HCT116 (cell line): Measurements from ENCODE around the gene PLEKHA5. TPM values are rescaled to one million over a fixed set of nuclear protein-coding genes. Genes with fewer than 3 reads are reported as not detected.

Experiments
- ATAC-seq: fragments of 200-7000 bp; cut with Tn5 transposase; 2 replicates; pipeline ENCODE4 v1.9.1; 2020; ENCODE audit warnings: mild to moderate bottlenecking, moderate library complexity
- BruUV-seq: library from RNA; stranded (reverse); fragments of 400-500 nt; replicated peaks from 2 replicates; lab custom pipeline; 2021; lab: Mats Ljungman, UMichigan
- CTCF ChIA-PET: fragments of 300-600 bp; sonication (Branson Sonifier 250); formaldehyde crosslinking; loops from one replicate; lab custom pipeline; 2021; ENCODE audit warnings: antibody characterized with exemption; lab: Charles Lee
- POLR2A ChIA-PET: fragments of 300-600, 350-600 bp; sonication (Branson Sonifier 250); formaldehyde crosslinking; loops from one replicate; lab custom pipeline; 2021; ENCODE audit warnings: antibody characterized with exemption; lab: Charles Lee
- RAD21 ChIA-PET, 2 experiments: fragments of 300-600 bp; sonication (Branson Sonifier 250); formaldehyde crosslinking; loops; one replicate each; lab custom pipeline; 2023; ENCODE audit warnings: low total read pairs in 2 of 2; ENCODE audit not compliant: uncharacterized antibody in 2 of 2, unreplicated experiment in 2 of 2, low non-redundant PET in 1 of 2; lab: Charles Lee
- DNase-seq: peaks from one replicate; pipeline ENCODE4 v3.0.0-alpha.2; 2010; ENCODE audit warnings: low read depth, low spot score
- H2AFZ ChIP-seq: fragments of 200-600 bp; shearing (Covaris generic), sonication (generic); 2 replicates; pipeline ENCODE4 v1.6.1; 2017; ENCODE audit warnings: low read depth, mixed run types, mixed read lengths, antibody characterized with exemption, low read length; ENCODE audit not compliant: poor library complexity, severe bottlenecking
- H3K27ac ChIP-seq: 2 replicates; pipeline ENCODE4 v1.5.1; 2012; ENCODE audit warnings: low read depth, low read length
- H3K27me3 ChIP-seq: fragments of 200-600 bp; sonication (generic); 2 replicates; pipeline ENCODE4 v1.6.1; 2016; ENCODE audit warnings: mixed run types, low read length, mixed read lengths; ENCODE audit not compliant: insufficient read depth
- H3K36me3 ChIP-seq, 2 experiments: fragments of 200-500 bp in 1 of 2; fragments of 200-600 bp in 1 of 2; sonication (Bioruptor generic) in 1 of 2; sonication (generic) in 1 of 2; 2 replicates each; pipeline versions ENCODE4 v1.5.1 to v1.6.1; 2014 to 2016; ENCODE audit warnings: low read length in 2 of 2, inconsistent platforms in 1 of 2, mixed read lengths in 1 of 2, mixed run types in 1 of 2; ENCODE audit not compliant: insufficient read depth in 2 of 2, control insufficient read depth in 1 of 2
- H3K4me1 ChIP-seq, 2 experiments: fragments of 200-600 bp in 1 of 2; sonication (generic) in 1 of 2; 2 replicates each; pipeline versions ENCODE4 v1.5.1 to v1.6.1; 2012 to 2017; ENCODE audit warnings: low read length in 2 of 2, inconsistent platforms in 1 of 2, mild to moderate bottlenecking in 1 of 2, mixed read lengths in 1 of 2, mixed run types in 1 of 2, moderate library complexity in 1 of 2; ENCODE audit not compliant: insufficient read depth in 2 of 2, control insufficient read depth in 1 of 2
- H3K4me2 ChIP-seq: fragments of 200-600 bp; sonication (generic); 2 replicates; pipeline ENCODE4 v1.6.1; 2017; ENCODE audit warnings: mixed run types, low read length, mixed read lengths
- H3K4me3 ChIP-seq, 2 experiments: fragments of 200-600 bp in 1 of 2; sonication (generic) in 1 of 2; replicated peaks in 1 of 2; 2 replicates each; pipeline ENCODE4 v1.5.1; 2011 to 2016; ENCODE audit warnings: low read length in 2 of 2, control low read depth in 1 of 2, low read depth in 1 of 2, mild to moderate bottlenecking in 1 of 2, mixed read lengths in 1 of 2, mixed run types in 1 of 2
- H3K79me2 ChIP-seq: fragments of 200-600 bp; sonication (generic); 2 replicates; pipeline ENCODE4 v1.6.1; 2017; ENCODE audit warnings: mild to moderate bottlenecking, mixed run types, low read length, moderate library complexity, mixed read lengths; ENCODE audit not compliant: insufficient read depth
- H3K9ac ChIP-seq: fragments of 200-600 bp; sonication (generic); 2 replicates; pipeline ENCODE4 v1.6.1; 2016; ENCODE audit warnings: low read length, mixed read lengths
- H3K9me2 ChIP-seq: fragments of 200-600 bp; sonication (generic), shearing (Covaris generic); 2 replicates; pipeline ENCODE4 v1.6.1; 2017; ENCODE audit warnings: mixed run types, mild to moderate bottlenecking, moderate library complexity; ENCODE audit not compliant: insufficient read depth
- H3K9me3 ChIP-seq, 2 experiments: fragments of 200-500 bp in 1 of 2; fragments of 200-600 bp in 1 of 2; sonication (Bioruptor generic) in 1 of 2; sonication (generic) in 1 of 2; 2 replicates each; pipeline ENCODE4 v1.6.1; 2014 to 2017; ENCODE audit warnings: low read length in 2 of 2, mixed read lengths in 2 of 2, inconsistent platforms in 1 of 2, low read depth in 1 of 2, mild to moderate bottlenecking in 1 of 2, mixed run types in 1 of 2, moderate library complexity in 1 of 2; ENCODE audit not compliant: control insufficient read depth in 1 of 2, insufficient read depth in 1 of 2
- H4K20me1 ChIP-seq: fragments of 200-600 bp; sonication (generic), shearing (Covaris generic); 2 replicates; pipeline ENCODE4 v1.6.1; 2017; ENCODE audit warnings: mixed run types, mild to moderate bottlenecking, moderate library complexity; ENCODE audit not compliant: insufficient read depth
- CBX3 ChIP-seq: IDR thresholded peaks from 2 replicates; pipeline ENCODE4 v1.6.1; 2012; ENCODE audit warnings: low read depth
- EGR1 ChIP-seq: IDR thresholded peaks from 2 replicates; pipeline ENCODE4 v1.6.1; 2012; ENCODE audit warnings: low read depth
- POLR2A ChIP-seq: IDR thresholded peaks from 2 replicates; pipeline ENCODE4 v1.7.0; 2011; ENCODE audit warnings: borderline replicate concordance; ENCODE audit not compliant: insufficient read depth, insufficient read length; ENCODE audit errors: extremely low read depth
- POLR2AphosphoS5 ChIP-seq: IDR thresholded peaks from 2 replicates; pipeline ENCODE4 v1.6.1; 2011; ENCODE audit warnings: mild to moderate bottlenecking, low read depth, low read length, moderate library complexity
- SP1 ChIP-seq: IDR thresholded peaks from 2 replicates; pipeline ENCODE4 v1.6.1; 2012; ENCODE audit warnings: low read depth
- SRF ChIP-seq: IDR thresholded peaks from 2 replicates; pipeline ENCODE4 v1.6.1; 2012; ENCODE audit warnings: low read depth
- ZNF274 ChIP-seq: fragments of 200-500 bp; sonication (Bioruptor generic); IDR thresholded peaks from 2 replicates; pipeline ENCODE4 v1.6.1; 2014; ENCODE audit warnings: mild to moderate bottlenecking, low read depth, low read length, inconsistent platforms
- intact Hi-C: fragments of 100-400 bp; cut with micrococcal nuclease; formaldehyde crosslinking; loops from 2 replicates; pipeline ENCODE4 v1.10.0; 2022
- total RNA-seq: library from RNA; stranded (reverse); gene quantifications from one replicate; pipeline ENCODE4 v1.2.1, GENCODE V29; 2021; ENCODE audit not compliant: unreplicated experiment
- TF ChIP-seq, protein P1 (sequence below): IDR thresholded peaks from 2 replicates; pipeline ENCODE4 v1.6.1; 2012
- TF ChIP-seq, protein P2 (sequence below): IDR thresholded peaks from 2 replicates; pipeline ENCODE4 v1.6.1; 2012; ENCODE audit warnings: low read depth

Gene PLEKHA5
- total RNA-seq, 1 experiment from 2014 or later: 18.9 TPM

DNA sequence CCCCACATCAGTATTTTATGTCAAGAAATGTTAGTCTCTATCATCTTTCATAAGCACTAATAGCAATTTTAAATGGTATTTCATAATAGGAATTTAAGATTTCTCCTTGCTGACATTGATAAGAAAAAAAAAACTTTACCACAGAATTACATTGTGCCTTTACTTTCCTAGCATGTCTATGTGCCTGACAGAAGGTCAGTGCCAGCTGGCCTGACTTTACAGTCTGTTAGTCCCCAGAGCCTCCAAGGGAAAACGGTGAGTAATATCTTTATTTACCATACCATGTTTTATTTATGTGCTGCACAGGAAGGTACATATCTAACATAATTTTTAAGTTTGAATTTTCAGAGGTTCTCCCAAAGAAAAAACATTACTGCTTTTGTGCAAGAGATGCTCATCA lies 157.8 kb downstream of the PLEKHA5 start:
- no peaks in the 10 kb centered on the region for H4K20me1 ChIP-seq
- no peak overlapping the region for H3K4me3 ChIP-seq
- intact Hi-C loops: loop anchor here (5.0 kb wide), 1 partner anchor 855 kb away; no protein-coding TSS in a partner anchor
- H3K9me2 ChIP-seq: no peaks in the 10 kb centered on the region
- no peak overlapping the region for H2AFZ ChIP-seq
- no peaks in the 10 kb centered on the region for H3K9me3 ChIP-seq
- ChIA-PET CTCF (no interaction called here), RAD21 (no interaction called here), POLR2A (no interaction called here)
- no peaks in the 10 kb centered on the region for H3K4me1 ChIP-seq
- H3K27ac ChIP-seq: no peak overlapping the region
- H3K79me2 ChIP-seq: no peaks in the 10 kb centered on the region
- H3K4me2 ChIP-seq: no peak overlapping the region
- BruUV-seq: no TSS peak
- H3K9ac ChIP-seq: no peak overlapping the region
- TF ChIP-seq ZNF274 (no peak), CBX3 (no peak), POLR2AphosphoS5 (no peak), SRF (no peak), SP1 (no peak), EGR1 (no peak), POLR2A (no peak)
- TF ChIP-seq, protein P1, sequence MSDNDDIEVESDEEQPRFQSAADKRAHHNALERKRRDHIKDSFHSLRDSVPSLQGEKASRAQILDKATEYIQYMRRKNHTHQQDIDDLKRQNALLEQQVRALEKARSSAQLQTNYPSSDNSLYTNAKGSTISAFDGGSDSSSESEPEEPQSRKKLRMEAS: no peak
- TF ChIP-seq, protein P2, sequence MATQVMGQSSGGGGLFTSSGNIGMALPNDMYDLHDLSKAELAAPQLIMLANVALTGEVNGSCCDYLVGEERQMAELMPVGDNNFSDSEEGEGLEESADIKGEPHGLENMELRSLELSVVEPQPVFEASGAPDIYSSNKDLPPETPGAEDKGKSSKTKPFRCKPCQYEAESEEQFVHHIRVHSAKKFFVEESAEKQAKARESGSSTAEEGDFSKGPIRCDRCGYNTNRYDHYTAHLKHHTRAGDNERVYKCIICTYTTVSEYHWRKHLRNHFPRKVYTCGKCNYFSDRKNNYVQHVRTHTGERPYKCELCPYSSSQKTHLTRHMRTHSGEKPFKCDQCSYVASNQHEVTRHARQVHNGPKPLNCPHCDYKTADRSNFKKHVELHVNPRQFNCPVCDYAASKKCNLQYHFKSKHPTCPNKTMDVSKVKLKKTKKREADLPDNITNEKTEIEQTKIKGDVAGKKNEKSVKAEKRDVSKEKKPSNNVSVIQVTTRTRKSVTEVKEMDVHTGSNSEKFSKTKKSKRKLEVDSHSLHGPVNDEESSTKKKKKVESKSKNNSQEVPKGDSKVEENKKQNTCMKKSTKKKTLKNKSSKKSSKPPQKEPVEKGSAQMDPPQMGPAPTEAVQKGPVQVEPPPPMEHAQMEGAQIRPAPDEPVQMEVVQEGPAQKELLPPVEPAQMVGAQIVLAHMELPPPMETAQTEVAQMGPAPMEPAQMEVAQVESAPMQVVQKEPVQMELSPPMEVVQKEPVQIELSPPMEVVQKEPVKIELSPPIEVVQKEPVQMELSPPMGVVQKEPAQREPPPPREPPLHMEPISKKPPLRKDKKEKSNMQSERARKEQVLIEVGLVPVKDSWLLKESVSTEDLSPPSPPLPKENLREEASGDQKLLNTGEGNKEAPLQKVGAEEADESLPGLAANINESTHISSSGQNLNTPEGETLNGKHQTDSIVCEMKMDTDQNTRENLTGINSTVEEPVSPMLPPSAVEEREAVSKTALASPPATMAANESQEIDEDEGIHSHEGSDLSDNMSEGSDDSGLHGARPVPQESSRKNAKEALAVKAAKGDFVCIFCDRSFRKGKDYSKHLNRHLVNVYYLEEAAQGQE: no peak
- peaks cover 0 to 5% of the 10 kb centered on the region in 2 experiments; a peak in 1 of 4 replicates for H3K36me3 ChIP-seq
- no peak for ATAC-seq
- no peaks in the 10 kb centered on the region for H3K27me3 ChIP-seq
- no peak for DNase-seq
